IPS-20b (cell line): ENCODE results near the gene ROBO2.

ENCODE experiments used
- H3K27ac ChIP-seq: one replicate; pipeline ENCODE4 v1.5.1; 2013; ENCODE audit warnings: low read length
- H3K27me3 ChIP-seq: 2 replicates; pipeline ENCODE4 v1.6.1; 2013; ENCODE audit warnings: mild to moderate bottlenecking, low read length, inconsistent platforms; ENCODE audit not compliant: insufficient read depth
- H3K36me3 ChIP-seq: 2 replicates; pipeline ENCODE4 v1.6.1; 2013; ENCODE audit warnings: low read depth, mild to moderate bottlenecking, inconsistent platforms, low read length, moderate library complexity; ENCODE audit not compliant: insufficient read depth
- H3K4me1 ChIP-seq: 2 replicates; pipeline ENCODE4 v1.6.1; 2013; ENCODE audit warnings: mild to moderate bottlenecking, control low read depth, inconsistent platforms, low read length, moderate library complexity; ENCODE audit not compliant: insufficient read depth
- H3K4me3 ChIP-seq: 2 replicates; pipeline ENCODE4 v1.5.1; 2013; ENCODE audit warnings: mild to moderate bottlenecking, low read length, inconsistent platforms
- H3K9ac ChIP-seq: 2 replicates; pipeline ENCODE4 v1.6.1; 2013; ENCODE audit warnings: low read depth, mild to moderate bottlenecking, inconsistent platforms, low read length, moderate library complexity
- H3K9me3 ChIP-seq: 2 replicates; pipeline ENCODE4 v1.6.1; 2013; ENCODE audit warnings: mild to moderate bottlenecking, low read depth, low read length, inconsistent platforms; ENCODE audit not compliant: insufficient read depth

Gene ROBO2

GRCh38 chr3:77524946-77525682 is 485.2 kb downstream of the ROBO2 start:
- no peaks in the 10 kb centered on the region for H3K36me3 ChIP-seq
- H3K9me3 ChIP-seq, result no peaks in the 10 kb centered on the region
- no peak overlapping the region for H3K27ac ChIP-seq
- peaks cover 10% of the 10 kb centered on the region; the same call in 1 of the 2 replicates for H3K27me3 ChIP-seq
- peaks cover 6% of the 10 kb centered on the region; the same call in 1 of the 2 replicates for H3K4me1 ChIP-seq
- no peak overlapping the region for H3K9ac ChIP-seq
- H3K4me3 ChIP-seq, result no peak overlapping the region

GRCh38 chr3:77526573-77527113 is 486.7 kb downstream of the ROBO2 start:
- Histone ChIP-seq H3K9ac (no peak overlapping the region), H3K4me3 (no peak overlapping the region), H3K27ac (no peak overlapping the region), H3K36me3 (no peaks in the 10 kb centered on the region), H3K9me3 (no peaks in the 10 kb centered on the region), H3K27me3 (peaks cover 10% of the 10 kb centered on the region; the same call in 1 of the 2 replicates), H3K4me1 (peaks cover 6% of the 10 kb centered on the region; the same call in 1 of the 2 replicates)

- Histone ChIP-seq H3K9me3 (no peaks in the 10 kb centered on the region; the same call in 1 of the 2 replicates), H3K4me1 (peaks cover 6% of the 10 kb centered on the region; the same call in 1 of the 2 replicates), H3K27me3 (no peaks in the 10 kb centered on the region), H3K9ac (no peak overlapping the region), H3K4me3 (no peak overlapping the region), H3K27ac (no peak overlapping the region), H3K36me3 (no peaks in the 10 kb centered on the region)
These were observed 489.6 kb downstream of the ROBO2 start for GRCh38 chr3:77529522-77529921.

GRCh38 chr3:77530870-77531269 is 491.0 kb downstream of the ROBO2 start:
- Histone ChIP-seq H3K36me3 (no peaks in the 10 kb centered on the region), H3K27ac (no peak overlapping the region), H3K4me3 (no peak overlapping the region), H3K4me1 (peaks cover 2% of the 10 kb centered on the region), H3K9ac (no peak overlapping the region), H3K27me3 (no peaks in the 10 kb centered on the region), H3K9me3 (no peaks in the 10 kb centered on the region; the same call in 1 of the 2 replicates)

- Histone ChIP-seq H3K27me3 (no peaks in the 10 kb centered on the region), H3K9me3 (no peaks in the 10 kb centered on the region; the same call in 1 of the 2 replicates), H3K36me3 (no peaks in the 10 kb centered on the region), H3K27ac (no peak overlapping the region), H3K9ac (no peak overlapping the region), H3K4me3 (no peak overlapping the region), H3K4me1 (peaks cover 7% of the 10 kb centered on the region)
These were observed 495.2 kb downstream of the ROBO2 start for GRCh38 chr3:77535116-77535515.

GRCh38 chr3:77536038-77536775 is 496.3 kb downstream of the ROBO2 start:
- Histone ChIP-seq H3K9ac (no peak overlapping the region), H3K36me3 (no peaks in the 10 kb centered on the region), H3K9me3 (no peaks in the 10 kb centered on the region; the same call in 1 of the 2 replicates)

GRCh38 chr3:77539014-77539413 is 499.1 kb downstream of the ROBO2 start:
- no peaks in the 10 kb centered on the region for H3K9me3 ChIP-seq
- H3K27me3 ChIP-seq, result no peaks in the 10 kb centered on the region
- H3K27ac ChIP-seq, result no peak overlapping the region
- H3K36me3 ChIP-seq, result no peaks in the 10 kb centered on the region
- H3K4me1 ChIP-seq, result peaks cover 13% of the 10 kb centered on the region
- H3K9ac ChIP-seq, result no peak overlapping the region
- H3K4me3 ChIP-seq, result no peak overlapping the region

More at GRCh38 chr3:77536038-77536775, 496.3 kb downstream of the ROBO2 start:
- Histone ChIP-seq H3K4me1 (peaks cover 9% of the 10 kb centered on the region), H3K27me3 (no peaks in the 10 kb centered on the region), H3K27ac (no peak overlapping the region), H3K4me3 (no peak overlapping the region)

- peaks cover 13% of the 10 kb centered on the region for H3K4me1 ChIP-seq
- H3K9me3 ChIP-seq, result no peaks in the 10 kb centered on the region
- H3K27ac ChIP-seq, result no peak overlapping the region
- H3K4me3 ChIP-seq, result no peak overlapping the region
- H3K27me3 ChIP-seq, result no peaks in the 10 kb centered on the region
- H3K36me3 ChIP-seq, result no peaks in the 10 kb centered on the region
- no peak overlapping the region for H3K9ac ChIP-seq
These were observed 499.8 kb downstream of the ROBO2 start for GRCh38 chr3:77539677-77540076.

- no peaks in the 10 kb centered on the region for H3K36me3 ChIP-seq
- no peak overlapping the region for H3K4me3 ChIP-seq
- H3K4me1 ChIP-seq, result peaks cover 9% of the 10 kb centered on the region; the same call in 1 of the 2 replicates
- no peak overlapping the region for H3K27ac ChIP-seq
- H3K27me3 ChIP-seq, result no peaks in the 10 kb centered on the region
- H3K9ac ChIP-seq, result no peak overlapping the region
- no peaks in the 10 kb centered on the region for H3K9me3 ChIP-seq
These were observed 501.5 kb downstream of the ROBO2 start for GRCh38 chr3:77541203-77541922.

GRCh38 chr3:77546246-77546645 is 506.3 kb downstream of the ROBO2 start:
- Histone ChIP-seq H3K27me3 (no peaks in the 10 kb centered on the region), H3K9me3 (no peaks in the 10 kb centered on the region), H3K9ac (no peak overlapping the region), H3K27ac (no peak overlapping the region), H3K4me1 (peaks cover 3% of the 10 kb centered on the region; the same call in 1 of the 2 replicates), H3K4me3 (no peak overlapping the region), H3K36me3 (no peaks in the 10 kb centered on the region)

- no peaks in the 10 kb centered on the region for H3K9me3 ChIP-seq
These were observed 509.1 kb downstream of the ROBO2 start for GRCh38 chr3:77549034-77549433.

More at GRCh38 chr3:77549034-77549433, 509.1 kb downstream of the ROBO2 start:
- H3K4me3 ChIP-seq, result no peak overlapping the region
- no peak overlapping the region for H3K27ac ChIP-seq
- H3K9ac ChIP-seq, result no peak overlapping the region
- no peaks in the 10 kb centered on the region for H3K36me3 ChIP-seq
- H3K27me3 ChIP-seq, result no peaks in the 10 kb centered on the region
- no peaks in the 10 kb centered on the region for H3K4me1 ChIP-seq
